Myocyte (in vitro differentiated cells): ENCODE results near the gene ANKRD40. TPM values are rescaled to one million over a fixed set of nuclear protein-coding genes. Genes with fewer than 3 reads are reported as not detected.
A peak's percentile ranks its signal among the peaks of the same experiment; 100 is the strongest.
"Not testable (repeated sequence)": the region's sequence is repeated elsewhere in the genome, so short reads cannot be mapped to it uniquely, and the experiment has no call there.

Source experiments
- DNase-seq: peaks from one replicate; pipeline ENCODE4 v3.0.0-alpha.2; 2012; ENCODE audit warnings: low read depth
- total RNA-seq: library from RNA; depleted of rRNA; stranded (reverse); fragments of >200 nt; gene quantifications from 2 replicates; pipeline ENCODE4 v1.2.3, GENCODE V29; 2014

ANKRD40 gene
- total RNA-seq, 1 donor from 2014 or later: 48.0 TPM

- peak; percentile 84 for DNase-seq
Measured at GRCh38 chr17:50686494-50687199, 21.1 kb downstream of the ANKRD40 start.

DNA sequence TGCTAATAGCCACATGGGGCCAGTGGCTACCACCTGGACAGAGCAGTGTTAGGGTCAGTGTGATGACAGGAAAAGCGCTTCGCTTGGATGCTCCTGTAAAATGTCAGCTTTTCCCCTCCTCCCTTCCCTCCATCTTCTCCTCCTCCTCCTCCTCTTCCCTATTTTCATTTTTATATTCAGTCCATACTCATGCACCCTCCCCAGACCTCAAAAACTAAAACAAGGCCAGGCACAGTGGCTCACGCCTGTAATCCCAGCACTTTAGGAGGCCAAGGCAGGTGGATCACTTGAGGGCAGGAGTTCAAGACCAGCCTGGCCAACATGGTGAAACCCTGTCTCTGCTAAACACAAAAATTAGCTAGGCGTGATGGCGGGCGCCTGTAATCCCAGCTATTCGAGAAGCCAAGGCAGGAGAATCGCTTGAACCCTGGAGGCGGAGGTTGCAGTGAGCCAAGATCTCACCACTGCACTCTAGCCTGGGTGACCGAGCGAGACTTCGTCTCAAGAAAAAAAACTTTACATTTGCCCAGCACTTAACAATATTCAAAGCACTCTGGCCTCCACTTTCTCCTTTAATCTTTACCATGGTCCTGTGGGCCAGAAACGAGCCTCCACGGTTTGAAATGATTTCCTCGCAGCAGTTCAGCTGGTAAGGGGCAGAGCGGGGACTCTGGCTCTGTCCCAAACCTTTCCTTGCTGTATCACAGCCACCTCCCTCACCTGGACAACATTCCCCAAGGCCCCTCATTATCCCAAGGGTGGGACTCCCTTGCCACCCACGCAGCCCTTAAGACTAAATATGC is 21.8 kb downstream of the ANKRD40 start:
- no peak for DNase-seq

DNA sequence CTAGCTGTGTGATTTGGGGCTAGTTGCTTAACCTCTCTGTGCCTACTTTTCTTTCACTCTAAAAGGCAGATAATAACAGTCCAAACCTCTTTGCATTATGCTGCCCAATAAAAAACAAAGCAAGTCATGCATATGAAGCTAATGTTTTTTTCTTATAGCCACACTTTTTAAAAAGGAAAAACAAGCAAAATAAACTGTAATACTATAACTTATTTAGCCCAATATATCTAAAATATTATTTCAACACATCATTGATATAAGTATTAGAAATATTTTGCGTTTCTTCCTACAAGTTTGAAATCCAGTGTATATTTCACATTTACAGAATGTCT is 22.4 kb downstream of the ANKRD40 start:
- DNase-seq: no peak

DNA sequence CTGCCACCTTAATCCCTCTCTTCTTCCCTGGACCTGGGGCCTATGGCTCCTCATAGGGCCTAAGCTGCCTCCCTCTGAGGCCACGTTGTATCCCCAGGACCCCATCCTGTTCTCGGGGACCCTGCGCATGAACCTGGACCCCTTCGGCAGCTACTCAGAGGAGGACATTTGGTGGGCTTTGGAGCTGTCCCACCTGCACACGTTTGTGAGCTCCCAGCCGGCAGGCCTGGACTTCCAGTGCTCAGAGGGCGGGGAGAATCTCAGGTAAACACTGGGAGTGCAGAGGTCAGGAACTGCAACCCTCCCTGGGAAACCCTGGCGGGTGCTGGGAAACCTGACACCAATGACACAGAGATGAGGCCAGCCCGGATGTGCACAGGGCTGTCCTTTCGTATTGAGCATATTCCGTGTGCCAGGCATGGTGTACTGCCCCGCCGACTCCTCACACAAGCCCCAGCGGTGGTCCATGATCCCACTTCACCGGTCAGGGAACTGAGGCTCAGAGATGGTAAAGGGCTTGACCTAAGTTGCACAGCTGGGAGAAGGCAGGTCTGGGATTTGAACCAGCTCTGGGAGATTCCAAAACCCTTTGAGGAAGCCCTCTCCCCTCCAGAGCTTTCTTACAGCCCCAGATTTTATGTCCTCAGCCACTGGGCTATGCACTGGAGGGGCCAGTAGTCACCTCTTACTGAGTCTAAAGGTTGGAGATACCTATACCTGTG is 22.9 kb downstream of the ANKRD40 start:
- DNase-seq: no peak

- no peak for DNase-seq
Measured at GRCh38 chr17:50684288-50684611, 23.5 kb downstream of the ANKRD40 start.

DNA sequence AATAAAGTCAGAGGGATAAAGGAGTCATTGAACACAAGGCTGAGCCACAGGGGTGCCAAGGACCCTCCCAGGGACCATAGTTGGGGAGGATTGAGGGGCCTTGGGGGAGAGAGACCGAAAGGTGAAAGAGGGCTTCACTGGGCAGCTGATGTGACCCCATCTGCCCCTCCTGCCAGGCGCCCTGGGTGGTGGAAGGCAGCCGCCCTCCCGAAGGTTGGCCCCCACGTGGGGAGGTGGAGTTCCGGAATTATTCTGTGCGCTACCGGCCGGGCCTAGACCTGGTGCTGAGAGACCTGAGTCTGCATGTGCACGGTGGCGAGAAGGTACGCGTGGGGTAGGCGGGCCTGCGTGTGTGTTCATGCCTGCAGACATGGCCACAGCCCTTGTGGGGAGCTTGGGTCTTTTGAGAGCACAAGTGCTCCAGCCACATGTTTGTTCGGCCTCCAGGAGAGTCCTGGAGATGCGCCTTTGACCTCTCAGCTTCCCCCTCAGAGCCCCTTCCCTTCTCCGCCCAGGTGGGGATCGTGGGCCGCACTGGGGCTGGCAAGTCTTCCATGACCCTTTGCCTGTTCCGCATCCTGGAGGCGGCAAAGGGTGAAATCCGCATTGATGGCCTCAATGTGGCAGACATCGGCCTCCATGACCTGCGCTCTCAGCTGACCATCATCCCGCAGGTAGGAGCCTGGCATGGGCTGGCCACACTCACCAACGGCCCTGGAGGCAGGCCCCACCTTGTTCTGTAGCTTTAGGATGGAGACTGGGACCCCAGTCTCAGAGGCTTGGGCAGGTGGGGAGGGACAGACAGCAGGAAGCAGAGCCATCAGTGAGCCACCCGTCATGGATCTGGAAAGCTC is 24.1 kb downstream of the ANKRD40 start:
- DNase-seq: no peak

DNA sequence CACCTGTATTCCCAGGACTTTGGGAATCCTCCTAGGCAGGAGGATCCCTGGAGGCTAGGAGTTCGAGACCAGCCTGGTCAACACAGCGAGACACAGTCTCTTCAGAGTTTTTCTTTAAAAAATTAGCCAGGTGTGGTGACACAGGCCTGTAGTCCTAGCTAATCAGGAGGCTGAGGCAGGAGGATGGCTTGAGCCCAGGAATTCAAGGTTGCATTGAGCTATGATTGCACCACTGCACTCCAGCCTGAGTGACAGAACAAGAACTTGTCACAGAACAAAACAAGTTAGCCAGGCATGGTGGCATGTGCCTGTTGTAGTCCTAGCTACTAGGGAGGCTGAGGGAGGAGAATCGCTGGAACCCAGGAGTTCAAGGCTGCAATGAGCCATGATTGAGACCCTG is 24.8 kb downstream of the ANKRD40 start:
- no peak for DNase-seq

GRCh38 chr17:50682441-50682840 is 25.3 kb downstream of the ANKRD40 start:
- no peak for DNase-seq

GRCh38 chr17:50681263-50682200 is 26.2 kb downstream of the ANKRD40 start:
- DNase-seq: peak; percentile 79

DNA sequence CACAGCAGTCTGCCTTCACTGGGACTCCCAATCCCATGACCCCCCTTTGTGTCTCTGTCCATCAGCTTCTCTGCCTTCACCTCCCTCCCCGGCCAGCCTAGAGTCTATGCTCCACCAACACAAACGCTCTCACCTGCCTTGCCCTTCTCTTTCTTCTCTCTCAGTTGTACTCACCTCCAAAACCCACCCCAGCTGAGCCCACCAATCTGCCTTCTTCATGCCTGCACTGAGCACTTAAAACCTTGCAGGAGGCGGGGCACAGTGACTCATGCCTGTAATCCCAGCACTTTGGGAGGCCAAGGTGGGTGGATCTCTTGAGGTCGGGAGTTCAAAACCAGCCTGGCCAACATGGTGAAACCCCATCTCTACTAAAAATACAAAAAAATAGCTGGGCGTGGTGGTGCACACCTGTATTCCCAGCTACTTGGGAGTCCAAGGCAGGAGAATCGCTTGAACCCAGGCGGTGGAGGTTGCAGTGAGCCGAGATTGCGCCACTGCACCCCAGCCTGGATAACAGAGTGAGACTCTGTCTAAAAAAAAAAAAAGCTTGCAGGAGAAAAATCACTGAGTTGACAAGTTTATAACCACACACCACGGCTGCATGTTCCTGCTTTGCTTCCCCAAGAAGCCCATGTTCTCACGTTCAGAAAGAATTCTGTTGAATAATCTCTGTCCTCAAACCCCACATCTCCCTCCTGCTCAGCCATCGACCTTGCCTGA is 27.0 kb downstream of the ANKRD40 start:
- DNase-seq: not testable (repeated sequence)

- DNase-seq: no peak
Measured at GRCh38 chr17:50680126-50680525, 27.6 kb downstream of the ANKRD40 start.

DNA sequence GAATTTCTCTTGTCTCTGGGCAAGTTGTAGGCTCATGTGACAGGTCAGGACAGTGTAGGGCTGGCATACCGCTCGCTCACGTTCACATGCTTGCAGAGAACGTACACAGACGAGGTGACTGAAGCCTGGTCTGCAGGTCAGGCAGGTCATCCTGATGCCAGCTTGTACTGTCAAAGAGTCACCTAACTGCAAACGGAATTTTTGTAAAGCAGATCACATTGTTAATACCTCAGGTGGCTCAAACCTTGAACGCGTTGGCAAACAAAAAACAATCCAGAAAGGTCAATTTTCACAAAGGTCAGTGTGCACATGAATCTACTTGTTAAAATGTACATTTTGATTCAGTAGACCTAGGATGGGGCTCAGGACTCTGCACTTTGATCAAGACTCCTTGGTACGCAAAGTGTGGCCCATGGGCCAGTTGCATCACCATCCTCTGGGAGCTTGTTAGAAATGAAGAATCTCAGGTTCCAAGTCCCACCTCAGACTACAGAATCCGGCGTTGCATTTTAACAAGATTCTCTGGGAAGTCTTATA is 28.6 kb downstream of the ANKRD40 start:
- DNase-seq: no peak

- no peak for DNase-seq
Measured at GRCh38 chr17:50677851-50678375, 29.8 kb downstream of the ANKRD40 start.

GRCh38 chr17:50676065-50676975 is 31.4 kb downstream of the ANKRD40 start:
- no peak for DNase-seq

DNA sequence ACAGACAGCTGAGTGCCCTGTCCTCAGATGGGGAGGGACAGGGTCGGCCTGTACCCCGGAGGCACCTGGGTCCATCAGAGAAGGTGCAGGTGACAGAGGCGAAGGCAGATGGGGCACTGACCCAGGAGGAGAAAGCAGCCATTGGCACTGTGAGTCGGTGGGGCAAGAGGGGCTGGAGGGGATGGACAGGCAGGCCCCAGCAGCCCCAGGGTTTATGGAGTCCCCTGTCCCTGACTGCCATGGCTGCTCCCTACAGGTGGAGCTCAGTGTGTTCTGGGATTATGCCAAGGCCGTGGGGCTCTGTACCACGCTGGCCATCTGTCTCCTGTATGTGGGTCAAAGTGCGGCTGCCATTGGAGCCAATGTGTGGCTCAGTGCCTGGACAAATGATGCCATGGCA is 32.1 kb downstream of the ANKRD40 start:
- DNase-seq: peak; percentile 24

DNA sequence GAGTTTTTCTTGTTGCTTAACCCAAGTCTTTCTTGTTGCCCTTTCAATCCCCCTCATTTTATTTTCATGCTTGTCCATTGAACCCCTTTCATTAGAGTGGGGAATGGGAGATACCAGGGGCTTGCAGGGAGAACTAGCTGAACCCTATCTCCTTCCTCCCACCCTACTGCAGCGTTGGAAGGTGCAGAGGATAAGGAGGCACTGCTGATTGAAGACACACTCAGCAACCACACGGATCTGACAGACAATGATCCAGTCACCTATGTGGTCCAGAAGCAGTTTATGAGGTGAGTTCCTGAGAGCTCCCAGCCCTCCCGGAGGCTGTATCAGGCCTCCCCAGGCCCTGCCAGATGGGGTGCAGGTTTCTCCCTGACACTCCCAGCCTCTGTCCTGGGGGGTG is 32.5 kb downstream of the ANKRD40 start:
- DNase-seq: no peak

- no peak for DNase-seq
Measured at GRCh38 chr17:50672831-50673551, 34.7 kb downstream of the ANKRD40 start.
